ENCODE measurements around the gene IDE.
"Not testable (repeated sequence)": the region's sequence is repeated elsewhere in the genome, so short reads cannot be mapped to it uniquely, and the experiment has no call there.

Gene IDE

DNA sequence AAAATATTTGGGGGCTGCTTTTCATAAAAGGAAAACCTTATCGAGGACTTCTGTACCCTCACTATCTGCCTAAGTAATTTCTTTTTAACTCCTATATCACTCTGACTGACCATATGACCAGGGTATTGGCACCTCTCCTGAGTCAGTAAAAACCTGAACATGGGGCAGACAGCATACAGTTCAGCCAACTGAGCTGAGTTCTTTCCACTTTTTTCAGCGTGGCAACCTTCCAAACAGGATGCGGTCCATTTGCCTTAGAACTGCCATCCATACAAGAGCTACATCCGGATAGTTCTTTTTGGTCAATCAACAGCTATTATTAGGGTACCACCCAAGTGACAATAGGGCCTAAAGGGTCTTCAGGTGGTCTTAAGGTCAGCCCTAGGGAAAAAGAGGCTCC, 160.4 kb downstream of the IDE start:
- DNase-seq: no peak

- DNase-seq: no peak
These were observed 160.9 kb downstream of the IDE start for GRCh38 chr10:92413011-92413410.

DNA sequence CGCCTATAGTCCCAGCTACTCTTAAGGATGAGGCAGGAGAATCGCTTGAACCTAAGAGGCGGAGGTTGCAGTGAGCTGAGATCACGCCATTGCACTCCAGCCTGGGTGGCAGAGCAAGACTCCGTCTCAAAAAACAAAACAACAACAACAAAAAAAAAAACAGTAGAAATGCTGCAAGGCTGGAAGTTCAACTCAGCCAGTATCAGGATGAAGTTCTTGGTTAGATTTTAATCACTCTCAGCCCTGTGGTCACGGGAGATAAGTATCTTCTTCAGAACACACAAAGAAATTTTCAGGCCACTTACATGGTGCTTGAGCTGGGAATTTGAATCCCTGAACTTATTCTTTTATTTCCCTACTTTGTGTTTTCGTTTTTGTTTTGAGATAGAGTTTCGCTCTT, 162.5 kb downstream of the IDE start:
- DNase-seq: no peak

GRCh38 chr10:92410501-92410900, 163.4 kb downstream of the IDE start:
- DNase-seq: no peak

DNA sequence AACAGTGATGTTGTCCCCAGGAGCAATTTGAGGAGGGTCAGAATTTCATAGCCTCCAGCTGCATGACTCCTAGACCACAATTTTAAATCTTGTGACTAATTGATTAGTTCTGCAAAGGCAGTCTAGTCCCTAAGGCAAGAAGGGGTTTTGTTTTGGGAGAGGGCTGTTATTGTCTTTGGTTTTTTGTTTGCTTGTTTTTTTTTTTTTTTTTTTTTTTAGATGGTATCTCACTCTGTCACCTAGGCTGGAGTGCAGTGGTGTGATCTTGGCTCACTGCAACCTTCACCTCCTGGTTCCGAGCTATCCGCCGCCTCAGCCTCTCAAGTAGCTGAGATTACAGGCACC, 165.9 kb downstream of the IDE start:
- no peak for DNase-seq

GRCh38 chr10:92407305-92408016, 166.4 kb downstream of the IDE start:
- DNase-seq: no peak

- DNase-seq: no peak
These were observed 168.4 kb downstream of the IDE start for GRCh38 chr10:92405419-92405924.

DNA sequence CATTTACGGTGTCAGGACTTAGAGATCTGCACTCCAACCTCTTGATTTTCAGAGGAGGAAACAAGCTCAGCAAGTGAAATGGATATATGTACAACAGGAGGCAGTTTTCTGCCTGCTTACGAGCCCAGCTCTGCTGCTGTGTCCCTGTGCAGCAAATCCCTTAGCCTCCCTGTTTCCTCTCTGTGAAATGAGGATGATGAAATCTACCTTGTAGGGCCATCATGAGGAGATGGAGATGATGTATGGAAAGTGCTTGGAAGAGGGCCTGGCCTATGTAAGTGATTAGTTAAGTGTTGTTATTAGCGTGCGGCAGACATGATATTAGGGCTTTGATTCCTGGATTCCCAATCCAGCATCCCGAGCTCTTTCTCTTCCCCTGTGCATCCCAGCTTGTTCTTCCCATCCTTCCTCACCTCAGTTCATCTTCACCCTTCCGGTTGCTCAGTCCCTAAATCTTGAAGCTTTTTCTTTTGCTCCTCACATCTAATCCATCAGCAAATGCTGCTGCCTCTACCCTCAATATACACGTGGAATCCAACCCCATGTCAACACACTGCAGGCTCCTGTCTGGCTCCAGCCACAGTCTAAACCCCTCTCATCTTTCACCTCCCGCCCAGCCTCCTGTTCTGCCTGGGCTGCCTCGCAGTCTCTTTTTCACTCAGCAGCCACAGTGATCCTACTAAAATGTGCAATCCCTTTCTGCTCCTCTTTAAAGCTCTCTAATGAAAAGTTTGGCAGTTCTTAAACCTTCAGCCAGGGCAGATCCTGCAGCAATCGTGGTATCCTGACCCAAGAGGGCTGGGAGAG, 169.1 kb downstream of the IDE start:
- no peak for DNase-seq

GRCh38 chr10:92402234-92402633, 171.7 kb downstream of the IDE start:
- not testable (repeated sequence) for DNase-seq
